ENCODE measurements around the gene FLT1. TPM values are rescaled to one million over a fixed set of nuclear protein-coding genes. Genes with fewer than 3 reads are reported as not detected.

FLT1 gene
- total and polyA plus RNA-seq, 9 donors = 5.8 to 31.4 (median 9.9) TPM

DNA sequence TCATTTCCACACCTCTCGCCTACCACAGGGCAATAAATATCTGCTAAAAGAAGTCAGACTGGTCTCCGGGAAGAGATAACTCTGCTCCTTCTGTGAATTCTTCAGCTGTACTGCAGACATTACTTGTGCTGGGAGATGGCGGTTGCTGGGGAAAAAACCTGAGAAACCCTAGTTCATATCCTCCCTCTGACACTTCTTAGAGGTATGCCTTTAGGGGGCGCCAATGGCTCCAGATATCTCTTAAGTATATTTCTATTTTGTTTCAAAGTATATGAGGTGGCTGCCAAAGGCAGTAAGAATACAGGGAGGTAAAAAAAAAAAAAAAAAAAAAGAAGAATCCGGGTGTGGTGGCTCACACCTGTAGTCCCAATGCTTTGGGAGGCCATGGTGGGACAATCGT is 181.3 kb downstream of the FLT1 start:
- Histone ChIP-seq H3K36me3 (no peaks in the 10 kb centered on the region), H3K9me3 (no peaks in the 10 kb centered on the region), H3K4me3 (no peak overlapping the region), H3K27me3 (no peaks in the 10 kb centered on the region), H3K4me1 (ENCODE audit: insufficient read depth) (no peaks in the 10 kb centered on the region), H3K27ac (no peak overlapping the region)
- TF ChIP-seq, protein P1, sequence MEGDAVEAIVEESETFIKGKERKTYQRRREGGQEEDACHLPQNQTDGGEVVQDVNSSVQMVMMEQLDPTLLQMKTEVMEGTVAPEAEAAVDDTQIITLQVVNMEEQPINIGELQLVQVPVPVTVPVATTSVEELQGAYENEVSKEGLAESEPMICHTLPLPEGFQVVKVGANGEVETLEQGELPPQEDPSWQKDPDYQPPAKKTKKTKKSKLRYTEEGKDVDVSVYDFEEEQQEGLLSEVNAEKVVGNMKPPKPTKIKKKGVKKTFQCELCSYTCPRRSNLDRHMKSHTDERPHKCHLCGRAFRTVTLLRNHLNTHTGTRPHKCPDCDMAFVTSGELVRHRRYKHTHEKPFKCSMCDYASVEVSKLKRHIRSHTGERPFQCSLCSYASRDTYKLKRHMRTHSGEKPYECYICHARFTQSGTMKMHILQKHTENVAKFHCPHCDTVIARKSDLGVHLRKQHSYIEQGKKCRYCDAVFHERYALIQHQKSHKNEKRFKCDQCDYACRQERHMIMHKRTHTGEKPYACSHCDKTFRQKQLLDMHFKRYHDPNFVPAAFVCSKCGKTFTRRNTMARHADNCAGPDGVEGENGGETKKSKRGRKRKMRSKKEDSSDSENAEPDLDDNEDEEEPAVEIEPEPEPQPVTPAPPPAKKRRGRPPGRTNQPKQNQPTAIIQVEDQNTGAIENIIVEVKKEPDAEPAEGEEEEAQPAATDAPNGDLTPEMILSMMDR (IDR thresholded peaks at IDR 0.05) = no peak
- no peak for TF ChIP-seq EP300 (IDR thresholded peaks at IDR 0.05)
- intact Hi-C loops (cut with DNase I) = no loop called here
- WGBS, 3 donors = 77 to 82% (median 81%) methylated on average over 6 of the region's 6 CpGs
- DNase-seq = no peak

DNA sequence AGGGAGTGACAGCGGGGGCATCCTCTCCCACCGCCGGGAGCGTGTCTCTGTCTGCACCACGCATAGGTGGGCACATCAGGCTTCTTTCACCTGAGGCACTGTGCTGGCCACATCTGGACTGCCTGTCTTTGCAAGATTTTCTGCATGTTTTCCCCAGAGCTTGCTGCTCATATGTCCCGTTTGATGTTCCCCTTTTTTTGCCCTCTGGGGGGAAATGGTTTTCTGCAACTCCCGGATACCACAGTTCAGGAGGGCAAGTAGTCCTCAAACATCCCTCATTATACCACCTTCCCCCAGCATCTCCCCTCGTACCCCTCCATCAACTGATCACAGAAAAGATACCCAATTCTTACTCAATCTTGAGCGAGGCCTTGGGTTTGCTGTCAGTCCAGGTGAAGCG is 188.6 kb downstream of the FLT1 start:
- Histone ChIP-seq H3K27ac (no peak overlapping the region), H3K4me1 (ENCODE audit: insufficient read depth) (no peaks in the 10 kb centered on the region), H3K36me3 (no peaks in the 10 kb centered on the region), H3K9me3 (no peaks in the 10 kb centered on the region), H3K4me3 (no peak overlapping the region), H3K27me3 (no peaks in the 10 kb centered on the region)
- no peak for DNase-seq
- TF ChIP-seq EP300 (IDR thresholded peaks at IDR 0.05) (no peak), POLR2A (IDR thresholded peaks at IDR 0.05) (no peak)
- TF ChIP-seq, protein P1 (IDR thresholded peaks at IDR 0.05) = no peak
- intact Hi-C loops (cut with DNase I) = no loop called here
- 90 to 92% (median 91%) methylated on average over 10 of the region's 10 CpGs for WGBS, 3 donors

DNA sequence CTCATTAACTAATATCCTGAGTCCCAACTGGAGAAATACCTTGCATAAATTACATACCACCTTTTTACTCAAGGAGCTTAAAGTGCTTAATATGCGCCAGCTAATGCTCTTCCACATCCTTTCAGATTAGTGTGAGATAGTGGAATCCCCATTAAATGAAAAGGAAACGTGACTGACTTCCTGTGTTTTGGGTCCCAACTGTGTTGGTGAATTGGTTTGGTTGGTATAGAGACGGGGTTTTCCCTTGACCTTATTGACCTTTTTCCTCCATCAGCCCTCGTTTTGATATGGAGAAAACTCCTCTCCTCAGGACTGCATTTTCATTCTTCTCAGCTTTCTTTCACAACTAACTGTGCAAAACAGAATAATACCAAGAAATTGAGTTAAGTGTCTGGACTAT is 193.1 kb downstream of the FLT1 start:
- no peak overlapping the region for H3K4me3 ChIP-seq
- 54 to 70% (median 63%) methylated on average over 4 of the region's 4 CpGs for WGBS, 3 donors
- no peaks in the 10 kb centered on the region for H3K4me1 ChIP-seq (ENCODE audit: insufficient read depth)
- DNase-seq = no peak
- no peak overlapping the region for H3K27ac ChIP-seq
- H3K9me3 ChIP-seq = no peaks in the 10 kb centered on the region
- no peak for TF ChIP-seq EP300 (IDR thresholded peaks at IDR 0.05)
- TF ChIP-seq POLR2A (IDR thresholded peaks at IDR 0.05) = no peak
- TF ChIP-seq, protein P1 (IDR thresholded peaks at IDR 0.05) = no peak
- H3K36me3 ChIP-seq = no peaks in the 10 kb centered on the region
- no peaks in the 10 kb centered on the region for H3K27me3 ChIP-seq
- intact Hi-C loops (cut with DNase I) = no loop called here

DNA sequence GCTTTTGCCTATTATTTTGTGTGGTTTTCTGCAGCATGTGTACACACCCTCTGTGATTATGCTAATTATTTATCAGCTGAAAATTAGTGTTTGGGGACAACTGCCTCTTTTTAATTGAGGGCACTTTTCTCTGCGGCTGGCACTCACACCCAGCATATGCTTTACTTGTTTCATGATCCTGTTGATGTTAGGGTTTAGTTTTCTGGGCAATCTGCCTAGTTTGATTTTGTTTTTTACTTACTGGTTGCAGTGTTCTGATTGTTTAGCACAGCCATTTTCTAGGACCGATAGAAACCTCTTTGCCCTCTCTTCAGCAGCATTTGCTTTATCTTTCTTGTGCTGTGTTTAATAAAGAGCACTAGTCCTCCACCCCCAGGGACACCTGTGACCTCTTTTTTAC is 195.0 kb downstream of the FLT1 start:
- H3K4me3 ChIP-seq = no peak overlapping the region
- H3K4me1 ChIP-seq (ENCODE audit: insufficient read depth) = no peaks in the 10 kb centered on the region
- H3K27me3 ChIP-seq = no peaks in the 10 kb centered on the region
- intact Hi-C loops (cut with DNase I) = no loop called here
- TF ChIP-seq POLR2A (IDR thresholded peaks at IDR 0.05) = no peak
- TF ChIP-seq, protein P1 (IDR thresholded peaks at IDR 0.05) = no peak
- no peak for TF ChIP-seq EP300 (IDR thresholded peaks at IDR 0.05)
- WGBS, 3 donors = 12 to 42% (median 14%) methylated on average over 2 of the region's 2 CpGs
- no peaks in the 10 kb centered on the region for H3K9me3 ChIP-seq
- no peak for DNase-seq
- H3K27ac ChIP-seq = no peak overlapping the region
- H3K36me3 ChIP-seq = no peaks in the 10 kb centered on the region

DNA sequence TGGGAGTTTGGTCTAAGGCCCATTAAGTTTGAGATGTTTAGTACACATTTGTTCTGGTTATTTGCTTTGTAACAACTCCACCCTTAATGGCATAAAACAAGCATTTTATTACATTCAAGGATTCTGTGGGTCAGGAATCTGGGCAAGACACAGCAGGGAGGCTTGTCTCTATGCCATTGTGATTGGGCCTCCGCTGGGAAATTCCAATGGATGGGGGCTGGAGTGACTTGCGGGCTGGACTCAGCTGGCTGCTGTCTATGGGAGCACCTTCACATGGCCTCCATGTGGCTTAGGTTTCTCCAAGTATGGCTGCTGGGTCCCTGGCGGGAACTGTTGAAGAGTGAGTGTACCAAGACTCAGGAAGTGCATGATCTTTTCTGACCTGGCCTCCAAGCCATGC is 197.6 kb downstream of the FLT1 start:
- Histone ChIP-seq H3K36me3 (no peaks in the 10 kb centered on the region), H3K9me3 (no peaks in the 10 kb centered on the region), H3K27ac (no peak overlapping the region), H3K4me3 (no peak overlapping the region), H3K27me3 (no peaks in the 10 kb centered on the region), H3K4me1 (ENCODE audit: insufficient read depth) (no peaks in the 10 kb centered on the region)
- intact Hi-C loops (cut with DNase I) = no loop called here
- TF ChIP-seq POLR2A (IDR thresholded peaks at IDR 0.05) (no peak), EP300 (IDR thresholded peaks at IDR 0.05) (no peak)
- TF ChIP-seq, protein P1 (IDR thresholded peaks at IDR 0.05) = no peak
- 81 to 86% (median 85%) methylated on average over 3 of the region's 3 CpGs for WGBS, 3 donors
- DNase-seq = no peak
